ENCODE measurements around the gene NUSAP1.
"Not testable (repeated sequence)": the region's sequence is repeated elsewhere in the genome, so short reads cannot be mapped to it uniquely, and the experiment has no call there.

NUSAP1 gene

DNA sequence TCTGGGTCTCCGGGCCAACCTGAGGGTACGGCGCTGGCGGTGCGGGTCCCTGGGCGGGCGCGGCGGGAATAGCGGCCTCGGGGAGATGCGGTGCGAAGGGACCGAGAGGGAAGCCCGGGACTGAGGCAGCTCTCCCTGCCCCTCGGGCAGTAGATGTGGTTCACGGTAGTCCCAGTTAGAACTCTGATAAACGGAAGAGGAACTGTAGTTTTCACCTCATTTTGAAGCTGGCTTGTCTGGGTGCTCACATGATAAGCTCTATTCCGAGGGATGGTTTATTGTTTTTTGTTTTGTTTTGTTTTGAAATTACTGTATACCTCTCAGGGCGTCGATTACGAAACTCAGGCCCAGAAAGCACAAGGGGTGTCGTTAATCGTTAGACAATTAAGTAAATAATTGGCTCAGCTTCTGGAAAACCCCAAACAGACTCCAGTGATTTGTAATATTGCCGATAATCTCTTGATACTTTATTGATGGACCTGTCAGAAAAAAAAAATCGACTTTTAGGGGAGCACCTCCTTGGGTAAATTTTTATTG is 413 bp downstream of the NUSAP1 start:
- DNase-seq: no peak

DNA sequence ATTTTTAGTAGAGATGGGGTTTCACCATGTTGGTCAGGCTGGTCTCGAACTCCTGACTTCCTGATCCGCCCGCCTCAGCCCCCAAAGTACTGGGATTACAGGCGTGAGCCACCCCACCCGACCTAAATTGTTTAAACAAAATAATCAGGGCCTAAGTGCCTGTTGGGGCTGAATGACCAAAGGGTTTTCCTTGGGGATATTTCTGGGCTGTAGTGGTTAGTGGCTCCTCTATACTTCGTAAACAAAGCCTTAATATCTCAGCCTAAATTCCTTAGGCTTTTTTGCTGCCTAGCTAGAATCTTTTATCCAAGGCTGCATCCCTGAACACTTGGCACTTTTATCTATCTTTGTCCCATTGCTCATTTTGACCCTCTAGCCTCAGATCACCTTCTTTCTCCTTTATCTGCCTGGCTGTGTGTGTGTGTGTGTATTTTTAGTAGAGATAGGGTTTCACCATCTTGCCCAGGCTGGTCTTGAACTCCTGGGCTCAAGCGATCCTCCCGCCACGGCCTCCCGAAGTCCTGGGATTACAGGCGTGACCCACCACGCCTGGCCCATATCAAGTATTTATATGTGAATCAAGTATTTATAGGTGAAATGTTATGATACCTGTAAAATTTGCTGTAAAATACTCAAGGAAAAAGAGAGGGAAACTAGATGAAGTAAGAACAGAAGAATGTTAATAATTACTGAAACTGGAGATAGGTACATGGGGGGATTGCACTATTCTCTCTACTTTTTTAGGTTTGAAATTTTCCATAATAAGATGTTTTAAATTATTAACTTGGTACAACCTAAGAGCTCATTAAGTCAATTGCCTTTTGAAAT is 1.8 kb downstream of the NUSAP1 start:
- no peak for DNase-seq

GRCh38 chr15:41336549-41336948 is 3.9 kb downstream of the NUSAP1 start:
- DNase-seq: no peak

DNA sequence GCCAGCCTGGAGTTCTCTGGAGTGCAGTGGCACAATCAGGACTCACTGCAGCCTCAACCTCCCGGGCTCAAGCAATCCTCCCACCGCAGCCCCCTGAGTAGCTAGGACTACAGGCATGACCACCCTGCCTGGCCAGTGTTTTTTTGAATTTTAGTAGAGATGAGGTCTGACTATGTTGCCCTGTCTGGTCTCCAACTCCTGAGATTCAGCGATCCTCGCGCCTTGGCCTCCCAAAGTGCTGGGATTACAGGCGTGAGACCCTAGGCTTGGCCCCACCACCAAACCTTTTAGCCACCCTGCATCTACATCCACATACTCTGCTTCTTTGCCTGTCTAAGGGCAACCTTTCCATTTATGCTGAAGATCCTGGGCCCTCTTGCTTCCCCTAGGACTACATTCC is 4.4 kb downstream of the NUSAP1 start:
- no peak for DNase-seq

DNA sequence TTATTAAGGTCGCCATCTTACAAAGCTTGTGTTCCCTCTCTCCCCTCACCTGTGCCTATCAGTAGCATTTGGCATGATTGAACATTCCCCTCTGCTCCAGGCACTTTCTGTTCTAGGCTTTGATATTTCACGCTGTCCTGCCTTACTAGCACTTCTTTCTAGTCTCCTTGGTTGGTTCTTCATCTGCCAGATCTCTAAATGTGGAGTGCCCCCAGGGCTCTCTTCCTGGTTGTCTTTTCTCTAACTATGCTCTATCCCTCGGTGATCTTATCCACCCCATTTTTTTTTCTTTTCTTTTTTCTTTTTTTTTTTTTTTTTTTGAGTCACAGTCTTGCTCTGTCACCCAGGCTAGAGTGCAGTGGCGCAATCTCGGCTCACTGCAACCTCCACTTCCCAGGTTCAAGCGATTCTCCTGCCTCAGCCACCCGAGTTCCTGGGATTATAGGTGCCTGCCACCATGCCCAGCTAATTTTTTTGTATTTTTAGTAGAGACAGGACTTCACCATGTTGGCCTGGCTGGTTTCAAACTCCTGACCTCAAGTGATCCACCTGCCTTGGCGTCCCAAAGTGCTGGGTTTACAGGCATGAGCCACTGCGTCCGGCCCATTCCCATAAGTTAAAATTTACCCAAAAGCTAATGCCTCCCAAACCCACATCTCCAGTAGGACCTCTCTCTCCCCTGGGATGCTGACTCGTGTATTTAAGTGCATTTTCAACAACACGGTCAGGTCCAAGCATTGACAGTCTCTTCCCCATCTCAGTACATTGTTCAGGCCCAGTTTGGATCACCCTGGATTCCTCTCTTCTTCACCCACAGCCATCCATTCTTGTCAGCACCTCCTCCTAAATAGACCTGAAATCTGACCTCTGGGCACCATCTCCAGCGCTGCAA is 5.2 kb downstream of the NUSAP1 start:
- no peak for DNase-seq

DNA sequence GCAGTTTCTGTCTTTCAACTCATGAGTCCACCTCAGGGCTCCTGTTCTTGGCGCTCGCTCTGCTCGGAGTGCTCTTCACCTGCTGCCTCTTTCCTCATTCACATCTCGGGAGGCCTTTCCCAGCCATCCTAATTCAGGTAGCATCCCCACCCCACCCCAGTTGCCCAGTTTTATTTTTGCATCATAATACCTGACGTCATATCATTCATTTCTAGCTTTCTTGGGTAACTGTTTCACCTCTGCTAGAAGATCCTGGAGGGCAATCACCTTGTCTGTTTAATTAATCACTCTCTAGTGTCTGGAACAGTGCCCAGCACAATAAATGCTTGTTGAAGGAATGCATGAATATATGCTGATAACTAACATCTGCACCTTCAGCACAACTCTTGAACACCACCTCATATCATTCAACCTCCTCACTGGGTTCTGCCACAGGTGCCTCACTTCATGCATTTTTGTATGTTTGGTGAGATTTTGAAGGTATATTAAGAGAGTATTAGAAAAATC is 7.6 kb downstream of the NUSAP1 start:
- DNase-seq: no peak

GRCh38 chr15:41341519-41341918 is 8.8 kb downstream of the NUSAP1 start:
- no peak for DNase-seq

GRCh38 chr15:41347236-41347635 is 14.6 kb downstream of the NUSAP1 start:
- DNase-seq: no peak

GRCh38 chr15:41350057-41350717 is 17.5 kb downstream of the NUSAP1 start:
- DNase-seq: no peak

GRCh38 chr15:41354371-41354770 is 21.7 kb downstream of the NUSAP1 start:
- DNase-seq: no peak

DNA sequence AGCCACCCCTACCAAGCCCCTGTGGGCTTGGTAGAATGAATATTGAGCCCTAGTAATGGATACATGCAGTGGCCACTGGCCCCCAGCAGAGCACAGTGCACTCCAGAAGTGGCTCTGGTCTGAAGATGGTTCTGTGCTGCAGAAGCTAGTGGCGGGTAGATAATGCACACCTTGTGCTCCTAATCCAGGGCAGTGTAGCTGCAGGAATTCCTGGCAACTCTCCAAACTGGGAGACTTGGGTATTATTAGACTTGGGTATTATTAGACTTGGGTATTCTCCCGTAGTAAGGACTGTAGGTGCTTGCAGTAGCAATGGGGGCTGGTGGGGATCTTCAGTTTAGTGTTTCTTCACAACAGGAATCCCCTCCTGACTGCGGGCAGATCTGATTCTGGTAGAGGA is 34.7 kb downstream of the NUSAP1 start:
- no peak for DNase-seq

DNA sequence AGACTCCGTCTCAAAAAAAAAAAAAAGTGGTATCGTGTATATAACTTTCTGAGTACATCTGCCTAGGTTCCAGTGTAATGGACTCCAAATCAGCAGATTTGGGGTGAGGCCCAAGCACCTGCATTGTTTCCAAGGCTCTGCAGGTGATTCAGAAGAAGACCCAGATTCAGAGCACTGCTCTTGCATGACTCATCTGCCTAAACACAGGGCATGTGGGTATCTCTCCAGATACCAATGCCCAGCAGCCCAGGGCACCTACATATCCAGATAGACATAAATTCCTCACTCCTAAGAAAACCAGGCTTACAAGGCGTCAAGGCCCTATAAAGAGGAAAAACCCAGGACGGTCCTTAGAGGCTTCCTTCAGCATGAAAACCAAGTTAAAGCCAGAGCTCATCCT is 45.3 kb downstream of the NUSAP1 start:
- DNase-seq: no peak

GRCh38 chr15:41383974-41384749 is 51.5 kb downstream of the NUSAP1 start:
- not testable (repeated sequence) for DNase-seq

DNA sequence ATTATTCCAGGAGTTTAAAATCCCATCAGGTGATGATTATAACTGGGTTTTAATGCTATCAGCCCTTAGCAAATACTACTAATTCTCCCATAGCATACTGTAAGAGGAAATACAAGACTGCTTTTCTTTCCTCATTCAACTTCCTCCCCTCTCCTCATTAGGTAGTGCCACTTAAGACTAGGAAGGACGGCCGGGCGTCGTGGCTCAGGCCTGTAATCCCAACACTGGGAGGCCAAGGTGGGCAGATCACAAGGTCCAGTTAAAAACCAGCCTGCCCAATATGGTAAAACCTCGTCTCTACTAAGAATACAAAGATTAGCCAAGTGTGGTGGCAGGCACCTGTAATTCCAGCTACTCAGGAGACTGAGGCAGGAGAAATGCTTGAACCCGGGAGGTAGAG is 55.0 kb downstream of the NUSAP1 start:
- DNase-seq: no peak

DNA sequence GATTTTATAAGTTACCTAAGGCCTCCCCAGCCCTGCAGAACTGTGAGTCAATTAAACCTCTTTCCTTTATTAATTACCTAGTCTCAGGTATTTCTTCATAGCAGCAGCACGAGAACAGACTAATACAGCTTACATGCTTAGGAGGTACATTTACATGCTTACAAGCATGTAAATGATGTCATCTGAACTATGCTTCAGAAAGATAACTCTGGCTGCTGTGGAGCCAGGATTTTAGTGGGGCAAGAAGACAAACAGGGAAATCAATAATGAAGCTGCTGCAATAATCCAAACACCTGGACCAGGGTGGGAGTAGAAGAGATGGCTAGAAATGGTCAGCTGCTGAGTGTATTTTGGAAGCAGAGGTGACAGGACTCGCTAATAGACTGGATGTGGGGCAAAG is 60.0 kb downstream of the NUSAP1 start:
- DNase-seq: no peak

GRCh38 chr15:41394924-41395323 is 62.2 kb downstream of the NUSAP1 start:
- DNase-seq: no peak

DNA sequence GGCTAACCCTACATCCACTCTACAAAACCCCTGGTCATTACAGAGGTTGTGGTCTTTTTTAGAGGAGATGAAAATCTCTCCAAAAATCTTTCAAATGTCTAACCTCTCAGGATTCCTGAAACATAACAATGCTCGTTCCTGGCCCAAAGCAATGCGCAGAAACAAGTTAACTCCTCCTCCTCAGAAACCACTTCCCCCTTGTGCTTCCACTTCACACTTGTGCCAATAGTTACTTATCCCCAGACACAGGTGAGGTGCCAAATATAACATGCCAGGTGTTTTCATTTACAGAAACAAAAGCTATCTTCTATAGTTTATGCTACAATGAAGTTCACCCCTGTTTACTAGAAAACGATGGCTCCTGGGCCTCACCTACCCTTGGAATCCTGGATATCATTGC is 63.4 kb downstream of the NUSAP1 start:
- no peak for DNase-seq

GRCh38 chr15:41401904-41402267 is 69.2 kb downstream of the NUSAP1 start:
- DNase-seq: no peak

DNA sequence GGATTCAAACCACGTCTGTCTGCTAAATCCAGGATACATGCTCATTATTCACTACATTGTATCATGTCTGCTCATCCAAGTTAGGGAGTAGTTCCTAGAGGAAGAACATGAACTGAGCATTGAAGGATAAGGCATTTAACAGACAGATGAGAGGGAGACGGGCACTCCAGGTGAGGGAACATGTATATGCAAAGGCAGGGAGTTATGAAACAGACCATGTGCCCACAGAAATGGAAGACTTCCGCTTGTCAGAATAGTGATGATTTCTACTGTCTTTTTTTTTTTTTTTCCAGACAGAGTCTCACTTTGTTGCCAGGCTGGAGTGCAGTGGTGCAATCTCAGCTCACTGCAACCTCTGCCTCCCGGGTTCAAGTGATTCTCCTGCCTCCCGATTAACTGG is 74.7 kb downstream of the NUSAP1 start:
- DNase-seq: no peak

DNA sequence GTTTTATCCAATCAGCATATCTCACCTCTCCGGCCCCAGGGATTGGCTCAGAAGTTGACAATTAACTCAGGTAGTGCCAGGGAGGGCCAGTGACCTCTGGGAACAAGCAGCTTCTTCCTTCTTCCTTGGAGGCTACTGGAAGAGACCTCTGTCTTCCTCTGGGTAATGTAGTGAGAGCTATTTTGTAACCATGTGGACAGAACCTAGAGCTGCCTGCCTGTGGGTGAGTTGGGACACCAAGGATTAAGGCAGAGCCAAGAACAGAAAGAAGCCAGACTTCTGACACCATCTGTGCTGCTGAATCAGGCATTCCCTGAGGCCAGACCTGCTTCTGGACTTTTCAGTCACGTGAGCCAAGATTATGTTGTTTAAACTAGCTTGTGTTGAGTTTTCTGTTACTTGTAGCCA is 75.6 kb downstream of the NUSAP1 start:
- DNase-seq: no peak

DNA sequence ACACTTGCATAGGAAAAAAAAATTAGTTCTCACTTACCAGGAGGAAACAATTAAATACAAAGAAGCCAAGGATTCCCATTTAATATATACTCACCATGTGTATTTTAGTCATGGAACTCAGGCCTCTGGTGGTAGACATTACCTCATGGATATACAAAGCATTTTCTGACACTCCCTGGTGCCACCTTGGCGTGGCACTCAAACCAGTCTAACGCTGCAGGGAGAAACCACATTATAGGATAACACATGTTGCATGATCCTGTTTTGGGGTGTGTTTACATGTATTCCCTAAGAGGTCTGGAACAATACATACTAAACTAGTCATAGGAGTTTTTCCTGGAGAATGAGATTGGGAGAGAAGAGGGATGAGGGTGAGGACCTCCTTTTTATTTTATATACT is 78.3 kb downstream of the NUSAP1 start:
- DNase-seq: no peak

DNA sequence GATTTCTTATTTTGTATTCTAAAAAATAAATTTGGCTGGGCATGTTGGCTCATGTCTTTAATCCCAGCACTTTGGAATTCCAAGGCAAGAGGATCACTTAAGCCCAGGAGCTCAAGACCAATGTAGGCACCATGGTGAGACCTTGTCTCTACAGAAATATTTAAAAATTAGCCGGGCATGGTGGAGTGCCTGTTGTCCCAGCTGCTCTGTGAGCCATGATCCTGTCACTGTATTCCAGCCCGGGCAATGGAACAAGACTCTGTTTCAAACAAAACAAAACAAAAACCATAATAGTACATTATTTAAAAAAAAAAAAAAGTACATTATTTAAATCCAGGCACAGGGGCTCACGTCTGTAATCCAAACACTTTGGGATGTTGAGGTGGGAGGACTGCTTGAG is 78.8 kb downstream of the NUSAP1 start:
- DNase-seq: no peak
